Neural cell (in vitro differentiated cells): ENCODE results near the gene DNER. TPM values are rescaled to one million over a fixed set of nuclear protein-coding genes. Genes with fewer than 3 reads are reported as not detected.
A peak's percentile ranks its signal among the peaks of the same experiment; 100 is the strongest.
"Not testable (repeated sequence)": the region's sequence is repeated elsewhere in the genome, so short reads cannot be mapped to it uniquely, and the experiment has no call there.

Source experiments
- H2AFZ ChIP-seq: fragments of 200-600, 300-800 bp; sonication (generic), shearing (Covaris generic); 2 replicates; pipeline ENCODE4 v1.6.0; 2014; ENCODE audit warnings: low read depth, mild to moderate bottlenecking, antibody characterized with exemption, low read length, moderate library complexity
- H3F3A ChIP-seq: fragments of 200-600 bp; shearing (Covaris generic); 2 replicates; pipeline ENCODE4 v1.6.1; 2016; ENCODE audit warnings: mild to moderate bottlenecking, moderate library complexity, mixed read lengths, antibody characterized with exemption, low read length; ENCODE audit not compliant: insufficient read depth, poor library complexity, severe bottlenecking
- H3K27ac ChIP-seq: fragments of 200-600, 300-800 bp; sonication (generic), shearing (Covaris generic); 2 replicates; pipeline ENCODE4 v1.5.1; 2014; ENCODE audit warnings: mild to moderate bottlenecking, low read length, moderate library complexity
- H3K27me3 ChIP-seq: fragments of 300-800, 200-600 bp; sonication (generic), shearing (Covaris generic); 2 replicates; pipeline ENCODE4 v1.6.0; 2014; ENCODE audit warnings: mild to moderate bottlenecking, low read depth, low read length, moderate library complexity; ENCODE audit not compliant: insufficient read depth
- H3K36me3 ChIP-seq: fragments of 300-800, 200-600 bp; sonication (generic), shearing (Covaris generic); 2 replicates; pipeline ENCODE4 v1.5.1; 2014; ENCODE audit warnings: mild to moderate bottlenecking, antibody characterized with exemption, low read length, moderate library complexity; ENCODE audit not compliant: insufficient read depth
- H3K4me2 ChIP-seq: fragments of 300-800, 200-600 bp; sonication (generic), shearing (Covaris generic); 2 replicates; pipeline ENCODE4 v1.6.0; 2014; ENCODE audit warnings: mild to moderate bottlenecking, low read length
- H3K4me3 ChIP-seq: fragments of 300-800, 200-600 bp; sonication (generic), shearing (Covaris generic); 2 replicates; pipeline ENCODE4 v1.5.1; 2014; ENCODE audit warnings: mild to moderate bottlenecking, low read length, moderate library complexity
- H3K79me2 ChIP-seq: fragments of 200-600 bp; shearing (Covaris generic); replicated peaks from 2 replicates; pipeline ENCODE4 v1.6.0; 2014; ENCODE audit warnings: mild to moderate bottlenecking, low read length, moderate library complexity; ENCODE audit not compliant: insufficient read depth
- H3K9ac ChIP-seq: fragments of 300-800, 200-600 bp; sonication (generic), shearing (Covaris generic); 2 replicates; pipeline ENCODE4 v1.6.1; 2016; ENCODE audit warnings: mild to moderate bottlenecking, low read length, mixed read lengths
- H3K9me2 ChIP-seq: fragments of 200-600 bp; shearing (Covaris generic); 2 replicates; pipeline ENCODE4 v1.6.1; 2016; ENCODE audit warnings: mild to moderate bottlenecking, low read length, mixed read lengths; ENCODE audit not compliant: insufficient read depth
- H3K9me3 ChIP-seq: fragments of 200-600, 300-800 bp; sonication (generic), shearing (Covaris generic); 2 replicates; pipeline ENCODE4 v1.6.1; 2016; ENCODE audit warnings: mild to moderate bottlenecking, mixed run types, low read length, moderate library complexity, mixed read lengths
- H4K20me1 ChIP-seq: fragments of 200-600 bp; shearing (Covaris generic); 2 replicates; pipeline ENCODE4 v1.6.1; 2016; ENCODE audit warnings: mild to moderate bottlenecking, mixed run types; ENCODE audit not compliant: insufficient read depth
- CTCF ChIP-seq: fragments of 450-650 bp; IDR thresholded peaks from 2 replicates; pipeline ENCODE4 v1.5.1; 2014; ENCODE audit warnings: antibody characterized with exemption, mild to moderate bottlenecking, moderate library complexity; ENCODE audit not compliant: poor library complexity, severe bottlenecking
- EP300 ChIP-seq: fragments of 450-650 bp; conservative IDR thresholded peaks from 2 replicates; pipeline ENCODE4 v1.6.1; 2014; ENCODE audit warnings: antibody characterized with exemption, mild to moderate bottlenecking, moderate library complexity; ENCODE audit not compliant: poor library complexity, severe bottlenecking
- EZH2 ChIP-seq: fragments of 200-600, 300-800 bp; shearing (Covaris generic), sonication (generic); IDR thresholded peaks from 2 replicates; pipeline ENCODE4 v1.6.1; 2014; ENCODE audit warnings: antibody characterized with exemption, low read length, borderline replicate concordance, mild to moderate bottlenecking; ENCODE audit not compliant: insufficient read depth, poor library complexity, severe bottlenecking
- MXI1 ChIP-seq: fragments of 450-650 bp; conservative IDR thresholded peaks from 2 replicates; pipeline ENCODE4 v1.6.1; 2014; ENCODE audit warnings: antibody characterized with exemption, mild to moderate bottlenecking; ENCODE audit not compliant: poor library complexity, severe bottlenecking
- POLR2AphosphoS5 ChIP-seq: IDR thresholded peaks from 2 replicates; pipeline ENCODE4 v1.6.1; 2012
- RAD21 ChIP-seq: fragments of 450-650 bp; conservative IDR thresholded peaks from 2 replicates; pipeline ENCODE4 v1.6.1; 2014; ENCODE audit warnings: antibody characterized with exemption, mild to moderate bottlenecking, moderate library complexity
- SMC3 ChIP-seq: fragments of 450-650 bp; conservative IDR thresholded peaks from 2 replicates; pipeline ENCODE4 v1.6.1; 2014; ENCODE audit warnings: antibody characterized with exemption, mild to moderate bottlenecking, moderate library complexity; ENCODE audit not compliant: poor library complexity
- polyA minus RNA-seq: library from RNA; depleted of rRNA, polyadenylated mRNA; stranded (reverse); fragments of >200 nt; gene quantifications from 2 replicates; pipeline ENCODE4 v1.2.3, GENCODE V29; 2014
- polyA plus RNA-seq: library from polyadenylated mRNA; depleted of rRNA; stranded (reverse); fragments of >200 nt; gene quantifications from 2 replicates; pipeline ENCODE4 v1.2.3, GENCODE V29; 2014

Gene DNER
- polyA plus RNA-seq = 307 and 310 TPM in 2 replicates
- 283 and 303 TPM in 2 replicates for polyA minus RNA-seq

DNA sequence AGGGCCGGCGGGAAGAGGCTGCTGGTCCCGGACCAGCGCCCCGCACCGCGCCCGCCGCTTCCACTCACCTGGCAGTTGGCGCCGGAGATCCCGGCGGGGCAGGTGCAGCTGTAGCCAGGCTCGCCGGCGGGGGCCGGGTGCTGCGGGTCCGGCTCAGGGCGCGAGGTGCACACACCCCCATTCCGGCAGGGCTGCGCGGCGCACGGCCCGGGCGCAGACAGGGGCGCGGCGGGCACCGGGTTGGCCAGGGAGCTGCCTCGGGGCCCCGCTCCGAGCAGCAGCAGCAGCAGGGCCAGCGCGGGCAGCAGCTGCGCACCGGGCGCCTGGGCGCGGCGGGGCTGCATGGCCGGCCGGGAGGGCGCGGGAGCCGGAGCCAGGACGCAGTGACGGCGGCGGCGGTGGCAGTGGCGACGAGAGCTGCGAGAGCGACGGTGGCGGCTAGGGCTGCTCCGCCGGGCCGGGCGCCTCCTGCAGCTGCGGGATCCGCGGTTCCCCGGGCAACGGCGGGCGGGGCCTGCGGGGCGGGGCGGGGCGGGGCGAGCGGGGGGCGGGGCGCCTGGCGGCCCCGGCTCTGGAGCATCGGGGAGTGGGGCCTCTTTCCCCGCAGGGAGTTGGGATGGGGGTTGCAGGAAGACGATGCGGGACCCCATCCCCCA is at the start of gene DNER:
Gene DNER, minus strand, starts transcription at position 476 of the 656 bp plus-strand sequence. Its CDS starts 132 bp downstream, at position 344.
- Histone ChIP-seq H3K9me2 (no peaks in the 10 kb centered on the region), H3K27ac (peak within 1 kb of the TSS; percentile 60), H3F3A (no peaks in the 10 kb centered on the region), H3K4me3 (peak within 1 kb of the TSS; percentile 81), H3K9ac (peak within 1 kb of the TSS; percentile 80), H3K79me2 (peaks cover 43% of the 10 kb centered on the region), H2AFZ (peak within 1 kb of the TSS; percentile 47), H3K36me3 (no peaks in the 10 kb centered on the region), H3K27me3 (peaks cover 5% of the 10 kb centered on the region), H4K20me1 (no peaks in the 10 kb centered on the region), H3K4me2 (peak within 1 kb of the TSS; percentile 98), H3K9me3 (no peaks in the 10 kb centered on the region)
- no peak for TF ChIP-seq RAD21
- TF ChIP-seq POLR2AphosphoS5 = peak; percentile 85
- peak; percentile 66 for TF ChIP-seq MXI1

DNA sequence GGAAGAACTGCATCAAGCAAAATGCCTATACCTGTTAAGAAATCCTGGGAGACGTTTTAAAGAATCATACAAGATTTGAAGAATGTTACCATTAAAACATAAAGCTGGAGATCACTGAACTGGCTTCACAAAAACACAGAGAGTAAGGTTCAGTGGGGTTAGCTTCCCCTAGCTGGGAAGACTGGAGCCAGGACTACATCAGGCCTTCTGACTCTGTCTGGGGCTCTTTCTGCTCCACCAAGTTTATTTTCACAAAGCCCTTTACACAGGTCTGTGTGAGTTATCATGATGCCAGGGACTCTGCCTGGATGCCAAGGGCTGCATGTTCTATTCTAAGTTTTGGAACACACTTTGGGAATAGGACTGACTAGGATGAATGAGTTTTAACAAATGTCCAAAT is 47.3 kb upstream of the DNER start:
- TF ChIP-seq CTCF (no peak), POLR2AphosphoS5 (no peak), EZH2 (no peak), EP300 (no peak), MXI1 (no peak), SMC3 (no peak)
- Histone ChIP-seq H3K27me3 (no peaks in the 10 kb centered on the region), H3K9me3 (no peaks in the 10 kb centered on the region), H2AFZ (no peak overlapping the region), H4K20me1 (no peaks in the 10 kb centered on the region), H3K9me2 (no peaks in the 10 kb centered on the region), H3K4me3 (no peak overlapping the region), H3K79me2 (no peaks in the 10 kb centered on the region), H3K27ac (no peak overlapping the region), H3K36me3 (peaks cover 6% of the 10 kb centered on the region), H3K4me2 (no peak overlapping the region), H3K9ac (no peak overlapping the region), H3F3A (no peaks in the 10 kb centered on the region)

- H3K9me2 ChIP-seq, H3K4me2 ChIP-seq, H3K4me3 ChIP-seq, H3K9me3 ChIP-seq, H3K27me3 ChIP-seq, H3K36me3 ChIP-seq, H3F3A ChIP-seq, H2AFZ ChIP-seq, H3K79me2 ChIP-seq, H3K9ac ChIP-seq, H4K20me1 ChIP-seq, H3K27ac ChIP-seq: not testable (repeated sequence)
These were observed 43.1 kb upstream of the DNER start for GRCh38 chr2:229757462-229757861.
